Stimulated activated CD8-positive, alpha-beta memory T cell treated with anti-CD3 and anti-CD28 coated beads, Interleukin-4, amount 100 ng/mL, for 24 hours (primary cell): ENCODE data around the gene PPP1R3F.
A peak's percentile ranks its signal among the peaks of the same experiment; 100 is the strongest.
"Not testable (repeated sequence)": the region's sequence is repeated elsewhere in the genome, so short reads cannot be mapped to it uniquely, and the experiment has no call there.

ENCODE experiments used
- DNase-seq: peaks from one replicate; pipeline ENCODE4 v3.0.0-alpha.2; 2020; ENCODE audit warnings: low read depth

The PPP1R3F gene

GRCh38 chrX:49273181-49273727, 3.7 kb downstream of the PPP1R3F start:
- DNase-seq: no peak

GRCh38 chrX:49276207-49276606, 6.6 kb downstream of the PPP1R3F start:
- DNase-seq: no peak

- DNase-seq: no peak
Measured at GRCh38 chrX:49276671-49277534, 7.3 kb downstream of the PPP1R3F start.

- no peak for DNase-seq
Measured at GRCh38 chrX:49277535-49277830, 7.9 kb downstream of the PPP1R3F start.

GRCh38 chrX:49278081-49278480, 8.5 kb downstream of the PPP1R3F start:
- DNase-seq: no peak

GRCh38 chrX:49282647-49283011, 13.0 kb downstream of the PPP1R3F start:
- DNase-seq: no peak

- no peak for DNase-seq
Measured at GRCh38 chrX:49284212-49284611, 14.6 kb downstream of the PPP1R3F start.

- no peak for DNase-seq
Measured at GRCh38 chrX:49286136-49286535, 16.5 kb downstream of the PPP1R3F start.

GRCh38 chrX:49286581-49286980, 17.0 kb downstream of the PPP1R3F start:
- no peak for DNase-seq

- DNase-seq: no peak
Measured at GRCh38 chrX:49287665-49288064, 18.1 kb downstream of the PPP1R3F start.

- DNase-seq: no peak
Measured at GRCh38 chrX:49290215-49290614, 20.6 kb downstream of the PPP1R3F start.

- peak; percentile 62 for DNase-seq
Measured at GRCh38 chrX:49291615-49292337, 22.2 kb downstream of the PPP1R3F start.

GRCh38 chrX:49292400-49293362, 23.1 kb downstream of the PPP1R3F start:
- DNase-seq: no peak

GRCh38 chrX:49299293-49299692, 29.7 kb downstream of the PPP1R3F start:
- DNase-seq: not testable (repeated sequence)

GRCh38 chrX:49300703-49301102, 31.1 kb downstream of the PPP1R3F start:
- no peak for DNase-seq

GRCh38 chrX:49303346-49303745, 33.8 kb downstream of the PPP1R3F start, which contains the start of gene GAGE10:
Gene GAGE10 (plus strand): TSS chrX:49303646. CDS start chrX:49304860, 1,214 bp downstream.
- no peak for DNase-seq

- DNase-seq: not testable (repeated sequence)
Measured at GRCh38 chrX:49307775-49308174, 38.2 kb downstream of the PPP1R3F start.

GRCh38 chrX:49308604-49309269, 39.1 kb downstream of the PPP1R3F start:
- no peak for DNase-seq

GRCh38 chrX:49309401-49309981, 39.9 kb downstream of the PPP1R3F start:
- DNase-seq: no peak

- DNase-seq: no peak
Measured at GRCh38 chrX:49310371-49310770, 40.8 kb downstream of the PPP1R3F start.

- DNase-seq: no peak
Measured at GRCh38 chrX:49312176-49312575, 42.6 kb downstream of the PPP1R3F start.
